ENCODE measurements around the gene ITGA2. TPM values are rescaled to one million over a fixed set of nuclear protein-coding genes. Genes with fewer than 3 reads are reported as not detected.

The ITGA2 gene
- total RNA-seq, 1 donor from 2014 or later: 18.4 TPM

- no peaks in the 10 kb centered on the region for H3K36me3 ChIP-seq
- H3K27me3 ChIP-seq: no peaks in the 10 kb centered on the region
- intact Hi-C loops (cut with DNase I): no loop called here
- H3K9me3 ChIP-seq: no peaks in the 10 kb centered on the region
- H3K4me3 ChIP-seq: no peak overlapping the region
- no peak for DNase-seq (ENCODE audit: extremely low spot score in 2 of 2)
- TF ChIP-seq POLR2A (IDR thresholded peaks at IDR 0.05): no peak
- TF ChIP-seq POLR2AphosphoS5 (IDR thresholded peaks at IDR 0.05; ENCODE audit: insufficient read depth in 1 of 2, low read depth in 1 of 2): no peak
- TF ChIP-seq CTCF (IDR thresholded peaks at IDR 0.05): no peak
- no peak overlapping the region for H3K27ac ChIP-seq
- H3K4me1 ChIP-seq: no peaks in the 10 kb centered on the region
These were observed 20.7 kb downstream of the ITGA2 start for GRCh38 chr5:53009816-53010215.

GRCh38 chr5:53010814-53011213 lies 21.7 kb downstream of the ITGA2 start:
- H3K4me3 ChIP-seq: no peak overlapping the region
- H3K9me3 ChIP-seq: no peaks in the 10 kb centered on the region
- TF ChIP-seq POLR2AphosphoS5 (IDR thresholded peaks at IDR 0.05; ENCODE audit: insufficient read depth in 1 of 2, low read depth in 1 of 2) (no peak), POLR2A (IDR thresholded peaks at IDR 0.05) (no peak), CTCF (IDR thresholded peaks at IDR 0.05) (no peak)
- intact Hi-C loops (cut with DNase I): no loop called here
- DNase-seq (ENCODE audit: extremely low spot score in 2 of 2): no peak
- H3K27me3 ChIP-seq: no peaks in the 10 kb centered on the region
- H3K27ac ChIP-seq: no peak overlapping the region
- H3K36me3 ChIP-seq: no peaks in the 10 kb centered on the region
- H3K4me1 ChIP-seq: no peaks in the 10 kb centered on the region

- H3K4me3 ChIP-seq: no peak overlapping the region
- H3K36me3 ChIP-seq: no peaks in the 10 kb centered on the region
- TF ChIP-seq POLR2AphosphoS5 (IDR thresholded peaks at IDR 0.05; ENCODE audit: insufficient read depth in 1 of 2, low read depth in 1 of 2) (no peak), POLR2A (IDR thresholded peaks at IDR 0.05) (no peak), CTCF (IDR thresholded peaks at IDR 0.05) (no peak)
- DNase-seq (ENCODE audit: extremely low spot score in 2 of 2): no peak
- no peaks in the 10 kb centered on the region for H3K9me3 ChIP-seq
- no peak overlapping the region for H3K27ac ChIP-seq
- no peaks in the 10 kb centered on the region for H3K4me1 ChIP-seq
- H3K27me3 ChIP-seq: no peaks in the 10 kb centered on the region
- intact Hi-C loops (cut with DNase I): no loop called here
These were observed 22.1 kb downstream of the ITGA2 start for GRCh38 chr5:53011233-53011632.

- Histone ChIP-seq H3K36me3 (no peaks in the 10 kb centered on the region), H3K27me3 (no peaks in the 10 kb centered on the region), H3K27ac (no peak overlapping the region), H3K4me1 (no peaks in the 10 kb centered on the region), H3K9me3 (no peaks in the 10 kb centered on the region), H3K4me3 (no peak overlapping the region)
- intact Hi-C loops (cut with DNase I): no loop called here
- TF ChIP-seq POLR2A (IDR thresholded peaks at IDR 0.05) (no peak), POLR2AphosphoS5 (IDR thresholded peaks at IDR 0.05; ENCODE audit: insufficient read depth in 1 of 2, low read depth in 1 of 2) (no peak), CTCF (IDR thresholded peaks at IDR 0.05) (no peak)
- no peak for DNase-seq (ENCODE audit: extremely low spot score in 2 of 2)
These were observed 24.7 kb downstream of the ITGA2 start for GRCh38 chr5:53013857-53014256.

- Histone ChIP-seq H3K4me3 (no peak overlapping the region), H3K27me3 (no peaks in the 10 kb centered on the region), H3K9me3 (no peaks in the 10 kb centered on the region), H3K27ac (no peak overlapping the region), H3K4me1 (no peaks in the 10 kb centered on the region), H3K36me3 (no peaks in the 10 kb centered on the region)
- intact Hi-C loops (cut with DNase I): no loop called here
- no peak for DNase-seq (ENCODE audit: extremely low spot score in 2 of 2)
- TF ChIP-seq POLR2AphosphoS5 (IDR thresholded peaks at IDR 0.05; ENCODE audit: insufficient read depth in 1 of 2, low read depth in 1 of 2) (no peak), CTCF (IDR thresholded peaks at IDR 0.05) (no peak), POLR2A (IDR thresholded peaks at IDR 0.05) (no peak)
These were observed 28.2 kb downstream of the ITGA2 start for GRCh38 chr5:53017383-53017782.
